Measurements from ENCODE around the gene SGO2. TPM values are rescaled to one million over a fixed set of nuclear protein-coding genes. Genes with fewer than 3 reads are reported as not detected.

Gene SGO2
- total and polyA plus RNA-seq, 10 of the 15 experiments (the other 5 are each of a cell fraction or from before 2014, with no cell fraction given) = 15.8 to 55.2 (median 24.3) TPM

DNA sequence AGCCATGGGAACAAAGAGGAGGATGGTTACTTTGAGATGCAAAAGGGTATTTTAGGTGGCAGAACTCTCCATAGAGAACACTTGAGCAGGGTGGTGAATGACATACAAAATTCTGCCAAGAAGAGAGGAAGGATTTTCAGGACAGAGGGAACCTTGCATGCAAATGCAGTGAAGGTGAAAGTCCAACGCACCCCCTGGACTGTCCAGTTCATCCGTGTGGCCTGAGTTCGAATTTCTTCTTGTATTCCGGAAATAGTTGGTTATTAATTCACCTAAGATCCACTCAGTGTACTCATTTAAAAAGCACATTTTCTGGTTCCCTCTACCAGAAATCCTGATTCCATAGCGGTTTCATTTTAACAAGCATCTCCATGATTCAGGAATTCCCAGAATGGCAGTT, 65.3 kb downstream of the SGO2 start:
- no peak for FAIRE-seq
- SMC1A ChIA-PET (ENCODE audit: uncharacterized antibody, unreplicated experiment) = interaction anchor here (1.0 kb wide), 1 partner anchor 112 kb away, joined by 3 read pairs; no protein-coding TSS in a partner anchor
- 18% methylated on average over 5 of the region's 5 CpGs for WGBS (ENCODE audit: insufficient coverage, insufficient replicate concordance, low lambda C conversion rate, missing lambda C conversion rate)
- TF ChIP-seq, protein P1, sequence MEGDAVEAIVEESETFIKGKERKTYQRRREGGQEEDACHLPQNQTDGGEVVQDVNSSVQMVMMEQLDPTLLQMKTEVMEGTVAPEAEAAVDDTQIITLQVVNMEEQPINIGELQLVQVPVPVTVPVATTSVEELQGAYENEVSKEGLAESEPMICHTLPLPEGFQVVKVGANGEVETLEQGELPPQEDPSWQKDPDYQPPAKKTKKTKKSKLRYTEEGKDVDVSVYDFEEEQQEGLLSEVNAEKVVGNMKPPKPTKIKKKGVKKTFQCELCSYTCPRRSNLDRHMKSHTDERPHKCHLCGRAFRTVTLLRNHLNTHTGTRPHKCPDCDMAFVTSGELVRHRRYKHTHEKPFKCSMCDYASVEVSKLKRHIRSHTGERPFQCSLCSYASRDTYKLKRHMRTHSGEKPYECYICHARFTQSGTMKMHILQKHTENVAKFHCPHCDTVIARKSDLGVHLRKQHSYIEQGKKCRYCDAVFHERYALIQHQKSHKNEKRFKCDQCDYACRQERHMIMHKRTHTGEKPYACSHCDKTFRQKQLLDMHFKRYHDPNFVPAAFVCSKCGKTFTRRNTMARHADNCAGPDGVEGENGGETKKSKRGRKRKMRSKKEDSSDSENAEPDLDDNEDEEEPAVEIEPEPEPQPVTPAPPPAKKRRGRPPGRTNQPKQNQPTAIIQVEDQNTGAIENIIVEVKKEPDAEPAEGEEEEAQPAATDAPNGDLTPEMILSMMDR (IDR thresholded peaks at IDR 0.05 in 2 of 3, conservative IDR thresholded peaks at IDR 0.05 in 1 of 3; ENCODE audit: control insufficient read depth in 2 of 3, extremely low read depth in 1 of 3, insufficient read depth in 1 of 3, low read depth in 3 of 3, low read length in 3 of 3) = no peak
- TF ChIP-seq HCFC1 (IDR thresholded peaks at IDR 0.05; ENCODE audit: low read length) (no peak), NBN (IDR thresholded peaks at IDR 0.05) (no peak), SMC3 (IDR thresholded peaks at IDR 0.05; ENCODE audit: borderline replicate concordance, low read length) (no peak), PML (IDR thresholded peaks at IDR 0.05; ENCODE audit: low read length) (no peak), MEF2B (IDR thresholded peaks at IDR 0.05; ENCODE audit: partially characterized antibody, poor library complexity, severe bottlenecking) (no peak), NFIC (IDR thresholded peaks at IDR 0.05; ENCODE audit: low read depth, low read length) (no peak), SIN3A (IDR thresholded peaks at IDR 0.05; ENCODE audit: low read depth, low read length) (no peak), CEBPB (IDR thresholded peaks at IDR 0.05; ENCODE audit: borderline replicate concordance in 1 of 2, low read depth in 2 of 2, low read length in 2 of 2) (no peak), GABPA (IDR thresholded peaks at IDR 0.05; ENCODE audit: low read depth) (no peak), POLR2A (IDR thresholded peaks at IDR 0.05; ENCODE audit: low read depth, low read length) (no peak), POU2F2 (IDR thresholded peaks at IDR 0.05; ENCODE audit: borderline replicate concordance, low read depth, low read length) (no peak), SREBF2 (IDR thresholded peaks at IDR 0.05; ENCODE audit: low read length) (no peak)
- TF ChIP-seq, protein P2, sequence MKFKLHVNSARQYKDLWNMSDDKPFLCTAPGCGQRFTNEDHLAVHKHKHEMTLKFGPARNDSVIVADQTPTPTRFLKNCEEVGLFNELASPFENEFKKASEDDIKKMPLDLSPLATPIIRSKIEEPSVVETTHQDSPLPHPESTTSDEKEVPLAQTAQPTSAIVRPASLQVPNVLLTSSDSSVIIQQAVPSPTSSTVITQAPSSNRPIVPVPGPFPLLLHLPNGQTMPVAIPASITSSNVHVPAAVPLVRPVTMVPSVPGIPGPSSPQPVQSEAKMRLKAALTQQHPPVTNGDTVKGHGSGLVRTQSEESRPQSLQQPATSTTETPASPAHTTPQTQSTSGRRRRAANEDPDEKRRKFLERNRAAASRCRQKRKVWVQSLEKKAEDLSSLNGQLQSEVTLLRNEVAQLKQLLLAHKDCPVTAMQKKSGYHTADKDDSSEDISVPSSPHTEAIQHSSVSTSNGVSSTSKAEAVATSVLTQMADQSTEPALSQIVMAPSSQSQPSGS (IDR thresholded peaks at IDR 0.05; ENCODE audit: low read length) = no peak
- TF ChIP-seq, protein P3, sequence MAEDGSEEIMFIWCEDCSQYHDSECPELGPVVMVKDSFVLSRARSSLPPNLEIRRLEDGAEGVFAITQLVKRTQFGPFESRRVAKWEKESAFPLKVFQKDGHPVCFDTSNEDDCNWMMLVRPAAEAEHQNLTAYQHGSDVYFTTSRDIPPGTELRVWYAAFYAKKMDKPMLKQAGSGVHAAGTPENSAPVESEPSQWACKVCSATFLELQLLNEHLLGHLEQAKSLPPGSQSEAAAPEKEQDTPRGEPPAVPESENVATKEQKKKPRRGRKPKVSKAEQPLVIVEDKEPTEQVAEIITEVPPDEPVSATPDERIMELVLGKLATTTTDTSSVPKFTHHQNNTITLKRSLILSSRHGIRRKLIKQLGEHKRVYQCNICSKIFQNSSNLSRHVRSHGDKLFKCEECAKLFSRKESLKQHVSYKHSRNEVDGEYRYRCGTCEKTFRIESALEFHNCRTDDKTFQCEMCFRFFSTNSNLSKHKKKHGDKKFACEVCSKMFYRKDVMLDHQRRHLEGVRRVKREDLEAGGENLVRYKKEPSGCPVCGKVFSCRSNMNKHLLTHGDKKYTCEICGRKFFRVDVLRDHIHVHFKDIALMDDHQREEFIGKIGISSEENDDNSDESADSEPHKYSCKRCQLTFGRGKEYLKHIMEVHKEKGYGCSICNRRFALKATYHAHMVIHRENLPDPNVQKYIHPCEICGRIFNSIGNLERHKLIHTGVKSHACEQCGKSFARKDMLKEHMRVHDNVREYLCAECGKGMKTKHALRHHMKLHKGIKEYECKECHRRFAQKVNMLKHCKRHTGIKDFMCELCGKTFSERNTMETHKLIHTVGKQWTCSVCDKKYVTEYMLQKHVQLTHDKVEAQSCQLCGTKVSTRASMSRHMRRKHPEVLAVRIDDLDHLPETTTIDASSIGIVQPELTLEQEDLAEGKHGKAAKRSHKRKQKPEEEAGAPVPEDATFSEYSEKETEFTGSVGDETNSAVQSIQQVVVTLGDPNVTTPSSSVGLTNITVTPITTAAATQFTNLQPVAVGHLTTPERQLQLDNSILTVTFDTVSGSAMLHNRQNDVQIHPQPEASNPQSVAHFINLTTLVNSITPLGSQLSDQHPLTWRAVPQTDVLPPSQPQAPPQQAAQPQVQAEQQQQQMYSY (CRISPR knock-in tag; IDR thresholded peaks at IDR 0.05) = no peak
- H4K20me1 ChIP-seq (ENCODE audit: control insufficient read depth, insufficient read depth) = no peaks in the 10 kb centered on the region
- no peak overlapping the region for H3K27ac ChIP-seq (ENCODE audit: control insufficient read depth, insufficient read depth)
- RAD21 ChIA-PET (ENCODE audit: unreplicated experiment) = no interaction called here
- POLR2A ChIA-PET = no interaction called here
- 0 out of 4 replicates have a peak, but pooled peaks cover 0 to 6% of the 10 kb centered on the region in 2 experiments for H3K27me3 ChIP-seq (replicated peaks in 1 of 2; ENCODE audit: control insufficient read depth in 2 of 2, insufficient read depth in 2 of 2, low read length in 1 of 2)
- no peaks in the 10 kb centered on the region for H3K4me1 ChIP-seq (ENCODE audit: control insufficient read depth, insufficient read depth, low read length)
- no peak overlapping the region for H3K4me2 ChIP-seq (ENCODE audit: control insufficient read depth, insufficient read depth)
- BruUV-seq (replicated peaks) = no TSS peak
- H3K4me3 ChIP-seq = no peak overlapping the region
- H3K9ac ChIP-seq (ENCODE audit: control insufficient read depth, insufficient read depth, low read length) = no peak overlapping the region
- no peak for DNase-seq (ENCODE audit: low read depth, low spot score)
- no peaks in the 10 kb centered on the region for H3K36me3 ChIP-seq (ENCODE audit: control insufficient read depth in 2 of 2, insufficient read depth in 2 of 2, low read length in 1 of 2)
- H2AFZ ChIP-seq (ENCODE audit: control insufficient read depth, low read depth, low read length) = no peak overlapping the region
- intact Hi-C loops (cut with micrococcal nuclease; ENCODE audit: unreplicated experiment) (no loop called here), in situ Hi-C loops (cut with MboI) (no loop called here)
- no peaks in the 10 kb centered on the region for H3K79me2 ChIP-seq (ENCODE audit: control insufficient read depth, insufficient read depth, low read length)
- no peaks in the 10 kb centered on the region for H3K9me3 ChIP-seq (replicated peaks; ENCODE audit: control insufficient read depth, insufficient read depth, low read length)
- CTCF ChIA-PET = no interaction called here
- no peak for ATAC-seq

All from GM12878 (cell line).